Activated CD4-positive, alpha-beta memory T cell treated with anti-CD3 and anti-CD28 coated beads for 36 hours (primary cell): ENCODE results near the gene CDHR5. TPM values are rescaled to one million over a fixed set of nuclear protein-coding genes. Genes with fewer than 3 reads are reported as not detected.

Experiments
- CTCF ChIA-PET: fragments of 350-600 bp; sonication (Branson Sonifier 250); formaldehyde crosslinking; loops from one replicate; lab custom pipeline; 2021; ENCODE audit warnings: antibody characterized with exemption, inconsistent platforms; lab: Charles Lee
- POLR2A ChIA-PET: fragments of 350-600 bp; sonication (Branson Sonifier 250); formaldehyde crosslinking; loops from one replicate; lab custom pipeline; 2021; ENCODE audit warnings: antibody characterized with exemption; lab: Charles Lee
- DNase-seq: peaks from one replicate; pipeline ENCODE4 v3.0.0-alpha.2; 2020
- H3K27ac Mint-ChIP-seq: one replicate; pipeline ENCODE4 v1.8.0; 2021; ENCODE audit warnings: mixed read lengths
- H3K27me3 Mint-ChIP-seq: one replicate; pipeline ENCODE4 v1.8.0; 2021; ENCODE audit warnings: mixed read lengths
- H3K36me3 Mint-ChIP-seq: one replicate; pipeline ENCODE4 v1.8.0; 2021; ENCODE audit warnings: mixed read lengths
- H3K4me1 Mint-ChIP-seq: one replicate; pipeline ENCODE4 v1.8.0; 2021; ENCODE audit warnings: low read depth, mixed read lengths
- H3K4me3 Mint-ChIP-seq: one replicate; pipeline ENCODE4 v1.8.0; 2021; ENCODE audit warnings: mild to moderate bottlenecking, mixed read lengths
- H3K9me3 Mint-ChIP-seq: one replicate; pipeline ENCODE4 v1.8.0; 2021; ENCODE audit warnings: mixed read lengths
- intact Hi-C: fragments of 100-400 bp; cut with micrococcal nuclease; formaldehyde crosslinking; loops from one replicate; pipeline ENCODE4 v1.15.1; 2023
- total RNA-seq, 2 experiments: library from RNA; stranded (reverse); gene quantifications; one replicate each; pipeline ENCODE4 v1.2.3, GENCODE V29; 2021

CDHR5 gene
- total RNA-seq, 2 experiments from 2014 or later = not detected

- Mint-ChIP-seq H3K27me3 (no peaks in the 10 kb centered on the region), H3K9me3 (no peaks in the 10 kb centered on the region), H3K27ac (no peak overlapping the region), H3K36me3 (peaks cover 33% of the 10 kb centered on the region), H3K4me1 (no peaks in the 10 kb centered on the region), H3K4me3 (no peak overlapping the region)
- CTCF ChIA-PET = no interaction called here
- DNase-seq = no peak
- POLR2A ChIA-PET = no interaction called here
- intact Hi-C loops = no loop called here
Observed at GRCh38 chr11:601573-602245, 23.0 kb downstream of the CDHR5 start.

- Mint-ChIP-seq H3K9me3 (no peaks in the 10 kb centered on the region), H3K27me3 (no peaks in the 10 kb centered on the region), H3K4me3 (no peak overlapping the region), H3K27ac (no peak overlapping the region), H3K36me3 (peaks cover 40% of the 10 kb centered on the region), H3K4me1 (peaks cover 8% of the 10 kb centered on the region)
- CTCF ChIA-PET = no interaction called here
- POLR2A ChIA-PET = no interaction called here
- intact Hi-C loops = no loop called here
- DNase-seq = no peak
Observed at GRCh38 chr11:598005-598680, 26.6 kb downstream of the CDHR5 start.

- Mint-ChIP-seq H3K4me3 (no peak overlapping the region), H3K27me3 (no peaks in the 10 kb centered on the region), H3K36me3 (peaks cover 45% of the 10 kb centered on the region), H3K4me1 (peaks cover 8% of the 10 kb centered on the region), H3K9me3 (no peaks in the 10 kb centered on the region), H3K27ac (no peak overlapping the region)
- intact Hi-C loops = no loop called here
- no peak for DNase-seq
- POLR2A ChIA-PET = no interaction called here
- CTCF ChIA-PET = no interaction called here
Observed at GRCh38 chr11:597166-597725, 27.5 kb downstream of the CDHR5 start.

GRCh38 chr11:596374-596773, 28.4 kb downstream of the CDHR5 start:
- CTCF ChIA-PET = no interaction called here
- Mint-ChIP-seq H3K4me3 (no peak overlapping the region), H3K27ac (peak overlapping the region; percentile 38), H3K27me3 (no peaks in the 10 kb centered on the region), H3K36me3 (peaks cover 39% of the 10 kb centered on the region), H3K4me1 (peaks cover 8% of the 10 kb centered on the region), H3K9me3 (no peaks in the 10 kb centered on the region)
- DNase-seq = peak; percentile 45
- POLR2A ChIA-PET = interaction anchor here (0.6 kb wide), 1 partner anchor 145 kb away, joined by 3 read pairs; no protein-coding TSS in a partner anchor
- intact Hi-C loops = no loop called here

- POLR2A ChIA-PET = no interaction called here
- H3K4me1 Mint-ChIP-seq = peaks cover 8% of the 10 kb centered on the region
- no peaks in the 10 kb centered on the region for H3K9me3 Mint-ChIP-seq
- intact Hi-C loops = no loop called here
- DNase-seq = no peak
- no peak overlapping the region for H3K27ac Mint-ChIP-seq
- no peak overlapping the region for H3K4me3 Mint-ChIP-seq
- peaks cover 41% of the 10 kb centered on the region for H3K36me3 Mint-ChIP-seq
- CTCF ChIA-PET = no interaction called here
- no peaks in the 10 kb centered on the region for H3K27me3 Mint-ChIP-seq
Observed at GRCh38 chr11:595400-595799, 29.4 kb downstream of the CDHR5 start.

GRCh38 chr11:593347-593746, 31.4 kb downstream of the CDHR5 start:
- Mint-ChIP-seq H3K4me3 (no peak overlapping the region), H3K4me1 (peaks cover 10% of the 10 kb centered on the region), H3K27ac (no peak overlapping the region), H3K27me3 (no peaks in the 10 kb centered on the region), H3K9me3 (no peaks in the 10 kb centered on the region), H3K36me3 (peaks cover 46% of the 10 kb centered on the region)
- intact Hi-C loops = no loop called here
- ChIA-PET CTCF (no interaction called here), POLR2A (no interaction called here)
- no peak for DNase-seq

- intact Hi-C loops = no loop called here
- no peak overlapping the region for H3K4me3 Mint-ChIP-seq
- no peaks in the 10 kb centered on the region for H3K9me3 Mint-ChIP-seq
- peaks cover 15% of the 10 kb centered on the region for H3K4me1 Mint-ChIP-seq
- CTCF ChIA-PET = no interaction called here
- peaks cover 47% of the 10 kb centered on the region for H3K36me3 Mint-ChIP-seq
- no peak overlapping the region for H3K27ac Mint-ChIP-seq
- POLR2A ChIA-PET = no interaction called here
- DNase-seq = no peak
- H3K27me3 Mint-ChIP-seq = no peaks in the 10 kb centered on the region
Observed at GRCh38 chr11:592918-593317, 31.8 kb downstream of the CDHR5 start.

- H3K4me3 Mint-ChIP-seq = no peak overlapping the region
- H3K27me3 Mint-ChIP-seq = no peaks in the 10 kb centered on the region
- POLR2A ChIA-PET = no interaction called here
- H3K9me3 Mint-ChIP-seq = no peaks in the 10 kb centered on the region
- H3K4me1 Mint-ChIP-seq = peaks cover 19% of the 10 kb centered on the region
- CTCF ChIA-PET = no interaction called here
- DNase-seq = no peak
- intact Hi-C loops = no loop called here
- no peak overlapping the region for H3K27ac Mint-ChIP-seq
- H3K36me3 Mint-ChIP-seq = peaks cover 48% of the 10 kb centered on the region
Observed at GRCh38 chr11:592501-592900, 32.3 kb downstream of the CDHR5 start.

- intact Hi-C loops = no loop called here
- POLR2A ChIA-PET = no interaction called here
Observed at GRCh38 chr11:590997-591396, 33.8 kb downstream of the CDHR5 start.

GRCh38 chr11:589798-590197, 35.0 kb downstream of the CDHR5 start:
- peaks cover 44% of the 10 kb centered on the region for H3K36me3 Mint-ChIP-seq

More at GRCh38 chr11:590997-591396, 33.8 kb downstream of the CDHR5 start:
- DNase-seq = no peak
- Mint-ChIP-seq H3K4me3 (no peak overlapping the region), H3K27me3 (no peaks in the 10 kb centered on the region), H3K27ac (no peak overlapping the region), H3K4me1 (peaks cover 20% of the 10 kb centered on the region), H3K9me3 (no peaks in the 10 kb centered on the region), H3K36me3 (peaks cover 45% of the 10 kb centered on the region)
- CTCF ChIA-PET = no interaction called here

GRCh38 chr11:587978-588380, 36.8 kb downstream of the CDHR5 start:
- Mint-ChIP-seq H3K27ac (peak overlapping the region; percentile 97), H3K4me1 (peaks cover 18% of the 10 kb centered on the region), H3K9me3 (no peaks in the 10 kb centered on the region), H3K36me3 (peaks cover 35% of the 10 kb centered on the region), H3K4me3 (peak overlapping the region; percentile 58), H3K27me3 (no peaks in the 10 kb centered on the region)
- DNase-seq = peak; percentile 84
- CTCF ChIA-PET = interaction anchor here (0.6 to 1.2 kb wide), 4 partner anchors 31 to 107 kb away, joined by 3 to 6 read pairs (median 4); partner anchors contain the start of genes DEAF1 and TMEM80
- intact Hi-C loops = no loop called here
- POLR2A ChIA-PET = interaction anchor here (0.8 to 2.0 kb wide), 4 partner anchors 12 to 138 kb away, joined by 3 to 6 read pairs (median 3); partner anchors contain the start of gene HRAS

More at GRCh38 chr11:589798-590197, 35.0 kb downstream of the CDHR5 start:
- intact Hi-C loops = no loop called here
- Mint-ChIP-seq H3K4me3 (no peak overlapping the region), H3K4me1 (peaks cover 18% of the 10 kb centered on the region), H3K9me3 (no peaks in the 10 kb centered on the region), H3K27me3 (no peaks in the 10 kb centered on the region), H3K27ac (no peak overlapping the region)
- ChIA-PET POLR2A (no interaction called here), CTCF (no interaction called here)
- no peak for DNase-seq

- Mint-ChIP-seq H3K9me3 (no peaks in the 10 kb centered on the region), H3K36me3 (peaks cover 34% of the 10 kb centered on the region), H3K4me1 (peaks cover 18% of the 10 kb centered on the region), H3K27me3 (no peaks in the 10 kb centered on the region), H3K27ac (peak overlapping the region; percentile 97), H3K4me3 (peak overlapping the region; percentile 58)
- CTCF ChIA-PET = interaction anchor here (0.9 to 1.2 kb wide), 3 partner anchors 30 to 108 kb away, joined by 4 to 6 read pairs (median 5); partner anchors contain the start of genes DEAF1 and TMEM80
- intact Hi-C loops = no loop called here
- POLR2A ChIA-PET = interaction anchor here (0.8 to 2.0 kb wide), 4 partner anchors 12 to 138 kb away, joined by 3 to 6 read pairs (median 3); partner anchors contain the start of gene HRAS
- DNase-seq = no peak
Observed at GRCh38 chr11:587546-587945, 37.2 kb downstream of the CDHR5 start.
